Muscle layer of duodenum (tissue), 2 donors: Measurements from ENCODE around the gene RERE.
"Not testable (repeated sequence)": the region's sequence is repeated elsewhere in the genome, so short reads cannot be mapped to it uniquely, and the experiment has no call there.

Experiments
- H3K27ac ChIP-seq: one replicate; pipeline ENCODE4 v1.7.0; 2013; ENCODE audit warnings: mild to moderate bottlenecking, low read length
- H3K27me3 ChIP-seq: one replicate; pipeline ENCODE4 v1.7.0; 2013; ENCODE audit warnings: low read depth, mild to moderate bottlenecking, control low read depth, low read length
- H3K36me3 ChIP-seq, 2 donors: one replicate each; pipeline ENCODE4 v1.7.0; 2013; ENCODE audit warnings: low read length in 2 of 2, control low read depth in 1 of 2, mild to moderate bottlenecking in 1 of 2; ENCODE audit not compliant: insufficient read depth in 2 of 2, control insufficient read depth in 1 of 2
- H3K4me1 ChIP-seq, 2 donors: one replicate each; pipeline ENCODE4 v1.7.0; 2013; ENCODE audit warnings: low read length in 2 of 2, mild to moderate bottlenecking in 2 of 2, control low read depth in 1 of 2, moderate library complexity in 1 of 2; ENCODE audit not compliant: insufficient read depth in 2 of 2, control insufficient read depth in 1 of 2
- H3K4me3 ChIP-seq, 2 donors: one replicate each; pipeline ENCODE4 v1.7.0; 2013; ENCODE audit warnings: low read length in 2 of 2, low read depth in 1 of 2, mild to moderate bottlenecking in 1 of 2
- H3K9me3 ChIP-seq, 2 donors: one replicate each; pipeline ENCODE4 v1.7.0; 2013; ENCODE audit warnings: low read length in 2 of 2, control low read depth in 1 of 2, mild to moderate bottlenecking in 1 of 2; ENCODE audit not compliant: control insufficient read depth in 1 of 2
- donor health status: healthy.

RERE gene

GRCh38 chr1:8386247-8386646 lies 431.2 kb downstream of the RERE start:
- Histone ChIP-seq H3K27ac (no peak overlapping the region), H3K4me3 (no peak overlapping the region), H3K4me1 (peaks cover 19 to 36% of the 10 kb centered on the region in 2 donors), H3K27me3 (no peaks in the 10 kb centered on the region), H3K36me3 (peaks cover 8 to 15% of the 10 kb centered on the region in 2 donors), H3K9me3 (no peaks in the 10 kb centered on the region)

- peaks cover 19 to 53% of the 10 kb centered on the region in 2 donors for H3K4me1 ChIP-seq
- H3K36me3 ChIP-seq: peaks cover 6 to 13% of the 10 kb centered on the region in 2 donors
- H3K27ac ChIP-seq: no peak overlapping the region
- H3K9me3 ChIP-seq: no peaks in the 10 kb centered on the region
- H3K4me3 ChIP-seq: no peak overlapping the region
- no peaks in the 10 kb centered on the region for H3K27me3 ChIP-seq
Measured at GRCh38 chr1:8384577-8384976, 432.9 kb downstream of the RERE start.

GRCh38 chr1:8384088-8384487 lies 433.4 kb downstream of the RERE start:
- peaks cover 1 to 8% of the 10 kb centered on the region in 2 donors for H3K36me3 ChIP-seq
- no peak overlapping the region for H3K27ac ChIP-seq
- H3K4me1 ChIP-seq: peaks cover 19 to 58% of the 10 kb centered on the region in 2 donors
- no peak overlapping the region for H3K4me3 ChIP-seq
- no peaks in the 10 kb centered on the region for H3K9me3 ChIP-seq
- no peaks in the 10 kb centered on the region for H3K27me3 ChIP-seq

GRCh38 chr1:8382608-8383505 lies 434.6 kb downstream of the RERE start:
- Histone ChIP-seq H3K27me3 (no peaks in the 10 kb centered on the region), H3K27ac (no peak overlapping the region), H3K4me3 (no peak overlapping the region), H3K9me3 (no peaks in the 10 kb centered on the region), H3K4me1 (peaks cover 23 to 70% of the 10 kb centered on the region in 2 donors), H3K36me3 (peaks cover 0 to 8% of the 10 kb centered on the region in 2 donors)

DNA sequence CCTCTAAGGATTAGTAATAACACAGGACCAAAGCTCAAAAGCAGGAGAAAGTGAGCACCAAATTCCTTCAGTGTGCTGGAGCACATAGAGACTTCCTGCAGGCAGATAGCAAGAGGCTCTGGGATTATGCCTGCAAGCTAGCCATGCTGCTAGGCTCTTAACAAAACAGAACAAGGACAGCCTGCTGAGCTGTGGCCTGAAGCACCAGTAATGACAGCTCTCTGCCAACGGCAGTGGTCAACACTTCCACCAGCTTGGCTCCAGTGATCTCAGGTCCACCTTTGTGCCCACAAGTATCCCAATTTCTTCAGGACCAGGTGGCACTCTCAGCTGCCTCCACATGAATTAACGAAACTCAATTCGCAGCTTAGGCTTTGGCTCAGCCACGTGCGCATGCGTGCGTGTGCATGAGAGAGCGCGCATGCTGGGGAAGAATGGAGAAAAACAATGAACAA lies 435.4 kb downstream of the RERE start:
- Histone ChIP-seq H3K36me3 (peaks cover 0 to 8% of the 10 kb centered on the region in 2 donors), H3K4me1 (peaks cover 25 to 77% of the 10 kb centered on the region in 2 donors), H3K27me3 (no peaks in the 10 kb centered on the region), H3K27ac (peak overlapping the region; percentile 6), H3K4me3 (no peak overlapping the region), H3K9me3 (no peaks in the 10 kb centered on the region)

- Histone ChIP-seq H3K4me3 (no peak overlapping the region), H3K36me3 (peaks cover 0 to 8% of the 10 kb centered on the region in 2 donors), H3K4me1 (peaks cover 25 to 74% of the 10 kb centered on the region in 2 donors), H3K9me3 (no peaks in the 10 kb centered on the region), H3K27ac (peak overlapping the region; percentile 6), H3K27me3 (no peaks in the 10 kb centered on the region)
Measured at GRCh38 chr1:8381618-8382017, 435.8 kb downstream of the RERE start.

GRCh38 chr1:8380310-8380709 lies 437.1 kb downstream of the RERE start:
- H3K4me3 ChIP-seq, H3K36me3 ChIP-seq, H3K27ac ChIP-seq, H3K27me3 ChIP-seq, H3K9me3 ChIP-seq: not testable (repeated sequence)
- peaks cover 25 to 78% of the 10 kb centered on the region in 2 donors for H3K4me1 ChIP-seq

- Histone ChIP-seq H3K9me3 (no peaks in the 10 kb centered on the region), H3K27me3 (no peaks in the 10 kb centered on the region), H3K36me3 (peaks cover 0 to 8% of the 10 kb centered on the region in 2 donors), H3K27ac (no peak overlapping the region), H3K4me1 (peaks cover 27 to 72% of the 10 kb centered on the region in 2 donors), H3K4me3 (no peak overlapping the region)
Measured at GRCh38 chr1:8379513-8380186, 437.8 kb downstream of the RERE start.

GRCh38 chr1:8378981-8379470 lies 438.4 kb downstream of the RERE start:
- Histone ChIP-seq H3K36me3 (peaks cover 0 to 4% of the 10 kb centered on the region in 2 donors), H3K4me3 (no peak overlapping the region), H3K9me3 (no peaks in the 10 kb centered on the region), H3K27me3 (no peaks in the 10 kb centered on the region), H3K4me1 (peaks cover 25 to 71% of the 10 kb centered on the region in 2 donors), H3K27ac (peak overlapping the region; percentile 53)

DNA sequence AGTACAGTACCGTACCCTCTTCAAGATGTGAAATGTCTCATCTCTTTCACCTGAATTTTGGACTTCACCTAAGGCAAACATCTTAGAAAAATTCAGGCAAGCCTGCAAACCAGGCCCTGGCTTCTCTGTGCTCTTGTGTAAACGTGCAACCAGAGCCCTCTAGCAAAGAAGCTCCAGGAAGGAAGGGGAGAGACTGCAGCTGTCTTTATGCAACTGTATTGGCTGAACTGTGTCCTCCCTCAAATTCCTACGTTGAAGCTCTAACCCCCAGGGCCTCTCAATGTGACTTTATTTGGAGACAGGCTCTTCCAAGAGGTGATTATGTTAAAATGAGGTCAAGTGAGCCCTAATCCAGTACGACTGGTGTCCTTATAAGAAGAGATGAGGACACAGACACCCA lies 439.3 kb downstream of the RERE start:
- peak overlapping the region; percentile 53 for H3K27ac ChIP-seq
- H3K36me3 ChIP-seq: peaks cover 0 to 1% of the 10 kb centered on the region in 2 donors
- H3K27me3 ChIP-seq: no peaks in the 10 kb centered on the region
- H3K4me1 ChIP-seq: peaks cover 26 to 72% of the 10 kb centered on the region in 2 donors
- no peak overlapping the region for H3K4me3 ChIP-seq
- H3K9me3 ChIP-seq: no peaks in the 10 kb centered on the region

- H3K27me3 ChIP-seq: no peaks in the 10 kb centered on the region
- H3K27ac ChIP-seq: no peak overlapping the region
- peaks cover 33 to 72% of the 10 kb centered on the region in 2 donors for H3K4me1 ChIP-seq
- H3K4me3 ChIP-seq: no peak overlapping the region
- no peaks in the 10 kb centered on the region for H3K9me3 ChIP-seq
- H3K36me3 ChIP-seq: no peaks in the 10 kb centered on the region
Measured at GRCh38 chr1:8377271-8377981, 440.0 kb downstream of the RERE start.
